Measurements from ENCODE around the gene LAMP5.

Gene LAMP5, protein sequence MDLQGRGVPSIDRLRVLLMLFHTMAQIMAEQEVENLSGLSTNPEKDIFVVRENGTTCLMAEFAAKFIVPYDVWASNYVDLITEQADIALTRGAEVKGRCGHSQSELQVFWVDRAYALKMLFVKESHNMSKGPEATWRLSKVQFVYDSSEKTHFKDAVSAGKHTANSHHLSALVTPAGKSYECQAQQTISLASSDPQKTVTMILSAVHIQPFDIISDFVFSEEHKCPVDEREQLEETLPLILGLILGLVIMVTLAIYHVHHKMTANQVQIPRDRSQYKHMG
- long read RNA-seq, donor 1, transcript LAMP5-201 (6 exons, 2,039 nt): major isoform, 6 of 6 reads
- long read RNA-seq, donor 1, partial matches to known transcripts: 0 of 6 reads
- long read RNA-seq, donor 1, other reads (novel, unspliced or antisense): 0 of 6 reads
- long read RNA-seq, donor 2, partial matches to known transcripts: 0 of 1 reads
- long read RNA-seq, donor 2, other reads (novel, unspliced or antisense): 0 of 1 reads
- long read RNA-seq, donor 3, partial matches to known transcripts: 0 of 2 reads
- long read RNA-seq, donor 3, other reads (novel, unspliced or antisense): 0 of 2 reads
- long read RNA-seq, donor 4: 0 reads
- long read RNA-seq, donor 5, partial matches to known transcripts: 0 of 2 reads
- long read RNA-seq, donor 5, other reads (novel, unspliced or antisense): 0 of 2 reads
- long read RNA-seq, donor 6, partial matches to known transcripts: 0 of 2 reads
- long read RNA-seq, donor 6, other reads (novel, unspliced or antisense): 0 of 2 reads
- long read RNA-seq, donor 7: 0 reads
- long read RNA-seq, donor 8, partial matches to known transcripts: 0 of 2 reads
- long read RNA-seq, donor 8, other reads (novel, unspliced or antisense): 0 of 2 reads

DNA sequence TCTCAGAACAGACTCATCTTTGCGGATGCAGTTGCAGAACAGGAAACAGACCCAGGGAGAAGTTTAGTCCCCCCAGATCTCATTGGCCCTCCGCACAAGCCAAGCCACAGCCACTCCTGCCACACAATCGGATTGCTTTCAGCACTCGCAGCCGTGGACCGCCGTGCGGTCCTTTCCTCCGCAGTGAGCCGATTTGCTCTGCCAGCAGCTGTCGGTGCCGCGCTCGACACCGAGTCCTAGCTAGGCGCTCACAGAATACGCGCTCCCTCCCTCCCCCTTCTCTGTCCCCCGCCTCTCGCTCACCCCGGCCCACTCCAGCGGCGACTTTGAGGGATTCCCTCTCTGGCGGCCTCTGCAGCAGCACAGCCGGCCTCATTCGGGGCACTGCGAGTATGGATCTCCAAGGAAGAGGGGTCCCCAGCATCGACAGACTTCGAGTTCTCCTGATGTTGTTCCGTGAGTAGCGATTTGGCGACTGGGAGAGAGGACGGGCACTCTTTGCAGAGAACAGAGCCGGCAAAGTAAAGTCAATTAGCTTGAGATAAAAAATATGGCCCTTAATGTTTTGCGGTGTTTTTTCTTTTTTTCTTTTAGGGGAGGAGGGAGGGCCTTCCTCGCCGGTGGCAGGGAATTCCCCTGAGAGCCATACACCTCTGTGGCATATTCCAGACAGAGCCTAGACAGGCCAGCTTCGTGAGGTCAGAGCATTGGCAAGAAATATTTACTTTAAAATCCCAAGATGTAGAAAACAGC is at the start of gene LAMP5:
Gene LAMP5 (plus strand): TSS at position 130 of the 753 bp plus-strand sequence. CDS start 263 bp downstream, at position 393.
- DNase-seq: peak; percentile 60

DNA sequence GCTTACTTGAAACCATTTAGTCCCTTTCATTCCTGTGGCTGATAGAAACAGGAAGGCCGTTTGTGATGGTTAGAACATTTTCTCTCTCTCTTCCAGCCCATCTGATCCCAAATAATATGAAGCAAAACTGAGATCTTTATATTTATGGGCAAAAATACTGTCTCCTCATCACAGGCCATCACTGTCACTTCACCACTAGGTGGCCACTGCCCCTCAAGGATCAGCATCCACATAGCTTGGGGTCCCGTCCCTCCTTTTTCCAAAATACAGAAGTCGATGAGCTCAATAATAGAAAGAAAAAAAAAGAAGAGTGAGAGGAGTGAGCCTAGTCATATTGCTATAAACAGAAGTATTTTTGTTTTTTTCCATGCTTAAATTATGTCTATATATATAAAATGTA is 46.4 kb upstream of the LAMP5 start:
- DNase-seq: no peak

DNA sequence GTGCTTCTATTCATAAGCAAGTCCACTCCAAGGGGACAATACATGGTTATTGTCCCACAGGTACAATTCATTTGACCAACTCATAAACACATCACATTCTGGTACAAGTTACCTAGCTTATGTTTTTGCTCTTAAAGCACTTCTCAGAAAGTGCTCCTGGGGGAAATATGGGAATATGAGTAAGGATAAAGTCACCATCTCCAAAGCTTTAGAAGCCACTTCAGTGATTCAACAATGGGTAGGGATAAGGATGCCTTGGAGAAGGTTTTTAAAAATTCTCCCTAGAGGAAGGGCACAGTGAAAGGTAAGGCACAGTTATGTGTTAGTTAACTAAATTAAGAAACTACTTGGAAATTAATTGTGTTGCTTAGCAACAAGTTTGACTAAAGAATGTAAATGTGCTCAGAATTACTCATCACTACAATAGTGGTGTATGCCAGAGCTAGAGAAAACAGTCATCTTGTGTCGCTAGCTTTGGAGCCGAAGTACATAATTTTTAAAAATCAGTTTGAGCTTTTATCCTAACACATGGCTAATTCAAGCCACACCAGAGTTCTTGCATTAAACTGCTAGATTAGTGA is 39.5 kb upstream of the LAMP5 start:
- no peak for DNase-seq

DNA sequence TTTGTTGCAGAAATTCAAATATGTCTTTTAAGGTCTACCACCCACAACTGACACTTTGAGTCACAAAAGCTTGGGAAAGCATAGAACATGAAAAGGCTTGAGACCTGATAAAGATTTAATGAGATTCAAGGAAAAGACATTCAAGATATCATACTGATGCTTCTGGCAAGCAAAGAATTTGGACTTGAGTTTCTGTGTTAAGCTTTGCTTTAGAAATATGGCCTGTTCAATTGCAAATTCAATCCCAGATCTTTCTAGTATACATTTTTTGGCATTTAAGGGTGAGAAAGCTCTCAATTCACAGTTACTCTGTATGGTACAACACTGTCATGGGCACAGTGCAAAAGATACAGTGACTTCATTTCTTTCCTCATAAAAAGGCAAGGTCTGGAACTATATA is 38.9 kb upstream of the LAMP5 start:
- no peak for DNase-seq

DNA sequence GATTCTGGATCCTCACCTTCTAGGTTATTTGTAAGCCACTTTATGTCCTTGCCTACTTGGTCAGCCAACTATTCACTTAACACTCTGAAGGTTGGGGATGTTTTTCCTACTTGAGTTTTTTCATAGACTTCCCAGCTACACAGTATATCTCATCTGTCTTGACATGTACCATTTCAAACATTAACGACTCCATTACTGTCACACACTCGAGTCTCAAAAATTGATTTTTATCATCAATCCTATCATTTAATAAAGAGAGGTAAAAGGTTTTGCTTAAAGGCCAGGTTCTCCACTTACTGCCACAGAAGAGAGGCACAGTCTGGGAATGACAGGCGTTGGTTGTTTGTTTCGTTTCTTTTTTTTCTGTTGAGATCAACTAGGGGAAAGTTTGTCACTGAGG is 38.2 kb upstream of the LAMP5 start:
- DNase-seq: no peak

DNA sequence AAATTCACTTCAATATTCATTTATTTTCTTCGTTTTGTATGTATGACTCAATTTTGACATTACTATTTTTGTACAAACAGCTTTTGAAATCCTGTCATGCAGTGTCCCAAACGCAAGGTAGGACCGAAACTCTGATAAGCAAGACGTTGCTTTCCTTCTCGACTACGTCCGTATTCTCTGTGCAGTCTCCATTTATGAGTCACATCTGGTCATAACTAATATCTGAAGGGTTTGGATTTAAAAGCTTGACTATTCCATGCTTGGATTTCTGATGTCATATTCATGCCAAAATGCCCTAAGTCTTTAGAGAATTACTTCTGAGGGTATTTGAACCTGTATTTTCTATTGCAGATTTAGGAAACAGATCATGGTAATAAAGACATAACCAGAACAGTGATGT is 37.8 kb upstream of the LAMP5 start:
- no peak for DNase-seq

DNA sequence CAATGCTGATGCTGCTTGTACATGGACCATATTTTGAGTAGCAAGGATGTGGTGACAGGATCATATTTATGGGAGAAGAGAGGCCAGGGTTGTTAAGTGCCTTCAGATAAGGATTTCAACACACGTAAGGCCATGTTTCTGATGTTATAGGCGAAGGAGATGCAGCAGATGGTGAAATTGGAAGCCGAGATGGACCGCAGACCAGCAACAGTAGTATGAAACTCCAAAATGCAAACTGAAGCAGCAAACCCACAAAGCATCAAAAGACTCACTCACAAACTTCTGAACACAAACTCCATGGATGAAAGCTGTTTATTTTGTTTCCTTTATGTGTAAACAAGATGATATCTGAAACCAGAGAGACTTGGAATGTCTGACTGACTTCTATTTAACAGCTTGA is 35.6 kb upstream of the LAMP5 start:
- no peak for DNase-seq

DNA sequence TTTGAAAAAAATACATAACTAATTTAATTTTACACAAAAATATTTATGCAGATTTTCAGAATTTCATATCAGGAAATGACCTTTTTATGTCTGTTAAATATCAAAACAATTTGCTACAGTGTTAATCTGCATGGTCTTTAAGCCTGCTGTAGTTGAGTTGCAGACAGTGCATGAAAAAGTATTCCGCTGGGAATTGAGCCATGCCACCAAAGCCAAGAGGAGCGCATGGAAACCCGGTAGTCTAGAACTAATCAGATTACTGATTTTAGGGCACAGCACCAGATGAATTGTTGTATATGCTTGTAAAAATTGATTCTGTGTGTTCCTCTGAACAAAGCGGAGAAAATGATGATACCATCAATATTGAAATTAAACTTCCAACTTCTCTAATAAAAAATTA is 34.3 kb upstream of the LAMP5 start:
- DNase-seq: no peak

DNA sequence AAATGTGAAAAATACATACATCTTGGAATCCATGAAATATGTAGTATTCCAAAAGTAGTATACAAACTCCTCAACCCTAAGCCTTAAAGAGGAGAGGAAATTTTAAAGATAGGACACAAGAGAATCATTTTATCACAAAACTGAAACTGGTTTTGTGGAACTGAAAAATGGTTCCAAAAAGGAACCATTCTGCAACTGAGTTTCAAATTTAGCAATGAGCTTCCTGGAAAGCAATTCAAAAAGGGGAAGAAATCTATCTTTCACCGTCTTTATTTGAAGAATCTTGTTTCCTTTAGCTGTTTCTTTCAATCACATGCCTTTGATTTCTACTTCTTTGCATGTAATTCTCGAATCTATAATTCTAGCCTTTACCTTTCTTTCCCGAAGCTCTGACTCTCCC is 32.2 kb upstream of the LAMP5 start:
- no peak for DNase-seq

DNA sequence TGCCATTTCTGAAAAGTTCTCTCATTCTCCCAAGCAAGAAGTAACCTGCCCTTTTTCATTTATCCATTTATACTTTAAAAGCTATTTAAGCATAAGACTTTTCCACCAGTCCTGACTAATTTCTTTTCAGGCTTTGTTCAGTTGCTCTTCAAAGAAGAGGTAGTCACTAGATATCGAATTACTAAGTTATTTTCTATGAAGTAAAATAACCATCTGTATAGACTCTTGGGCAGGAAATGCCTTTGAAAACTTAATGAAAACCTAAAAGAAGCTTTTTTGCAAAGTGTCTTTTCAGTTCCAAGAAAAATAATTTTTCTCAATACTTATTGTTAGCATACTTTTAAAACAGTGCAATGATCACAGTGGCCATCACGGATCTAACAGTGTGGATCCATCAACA is 31.3 kb upstream of the LAMP5 start:
- no peak for DNase-seq

DNA sequence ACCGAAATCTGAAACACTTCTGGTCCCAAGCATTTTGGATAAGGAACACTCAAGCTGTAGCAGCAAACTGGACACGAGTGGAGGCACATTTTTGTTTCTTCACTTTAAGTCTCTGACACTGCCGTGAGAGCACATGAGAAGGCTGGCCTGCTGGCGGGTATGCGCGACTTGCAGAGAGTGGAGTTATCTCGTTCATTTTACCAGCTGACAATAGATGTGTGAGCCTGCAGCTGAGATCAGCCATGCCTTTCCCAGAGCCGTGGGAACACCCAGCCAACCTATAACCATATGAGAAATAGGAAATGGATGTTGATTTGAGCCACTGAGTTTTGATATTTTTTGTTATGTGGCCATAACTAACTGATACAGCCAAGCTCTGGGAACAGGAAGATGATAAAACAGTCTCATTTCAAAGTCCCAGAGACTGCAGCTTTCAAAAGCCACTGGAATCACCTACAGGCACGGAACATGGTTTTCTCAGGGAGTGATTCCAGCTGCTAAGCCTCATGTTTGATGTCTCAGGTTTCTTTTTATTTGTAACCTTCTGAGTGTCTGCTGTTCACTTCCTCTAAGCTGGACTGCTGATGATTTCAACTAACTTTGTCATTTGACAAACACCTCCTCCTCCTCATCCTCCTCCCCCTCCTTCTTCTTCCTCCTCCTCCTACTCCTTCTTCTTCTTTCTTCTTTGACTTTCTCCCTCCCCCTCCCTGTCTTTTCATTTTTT is 28.6 kb upstream of the LAMP5 start:
- no peak for DNase-seq

DNA sequence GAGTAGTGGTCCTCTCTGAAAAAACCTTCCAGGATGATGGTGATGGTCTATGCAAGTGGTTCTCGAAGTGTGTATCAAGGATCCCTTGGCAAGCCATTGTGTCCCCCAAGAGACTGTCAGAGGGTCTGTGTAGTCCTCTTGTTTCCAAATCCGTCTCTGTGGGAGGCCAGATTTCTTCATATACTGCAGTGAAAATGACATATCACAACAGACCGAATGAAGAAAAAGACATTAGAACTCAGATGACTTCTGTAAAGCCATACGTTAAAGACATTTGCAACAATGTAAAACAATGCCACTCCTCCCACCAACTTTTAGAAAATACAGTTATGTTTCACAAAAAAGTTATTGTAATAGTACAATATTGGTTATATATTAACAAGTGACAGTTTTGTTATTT is 27.2 kb upstream of the LAMP5 start:
- no peak for DNase-seq

DNA sequence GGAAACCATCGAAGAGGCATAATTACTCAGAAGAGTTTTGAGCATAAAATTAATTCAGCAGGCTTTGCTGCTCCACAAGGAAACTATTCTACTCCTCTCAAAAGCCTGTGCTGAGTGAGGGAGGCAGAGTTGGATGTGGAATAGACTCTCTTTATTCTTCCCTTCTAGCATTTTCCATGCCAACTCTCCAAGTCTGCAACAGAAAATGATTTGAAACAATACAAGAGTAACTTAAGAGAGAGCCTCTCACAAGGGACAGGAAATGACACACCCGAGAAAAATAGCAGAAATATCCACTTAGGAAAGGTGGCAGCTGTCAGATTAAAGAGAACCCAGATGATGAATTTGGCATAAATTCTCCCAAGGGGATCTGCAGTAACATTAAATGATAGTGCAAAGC is 26.3 kb upstream of the LAMP5 start:
- DNase-seq: no peak

DNA sequence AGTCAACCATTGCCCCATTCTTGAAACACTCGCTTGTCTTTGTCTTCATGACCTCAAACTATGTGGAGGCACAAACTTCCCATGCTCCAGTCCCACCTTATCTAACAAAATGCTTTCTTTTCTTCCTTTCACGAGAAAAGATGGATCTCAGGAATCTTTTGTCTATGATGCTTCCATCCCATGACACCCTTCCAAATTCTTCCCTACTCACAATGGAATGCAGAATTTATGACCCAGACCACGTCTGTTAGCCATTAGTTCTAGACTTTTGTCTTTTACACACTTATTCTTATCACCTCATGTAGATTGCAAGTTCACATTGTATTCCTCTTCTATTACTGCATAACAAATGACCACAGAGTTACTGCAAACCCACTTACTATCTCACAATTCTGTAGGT is 24.2 kb upstream of the LAMP5 start:
- DNase-seq: no peak

DNA sequence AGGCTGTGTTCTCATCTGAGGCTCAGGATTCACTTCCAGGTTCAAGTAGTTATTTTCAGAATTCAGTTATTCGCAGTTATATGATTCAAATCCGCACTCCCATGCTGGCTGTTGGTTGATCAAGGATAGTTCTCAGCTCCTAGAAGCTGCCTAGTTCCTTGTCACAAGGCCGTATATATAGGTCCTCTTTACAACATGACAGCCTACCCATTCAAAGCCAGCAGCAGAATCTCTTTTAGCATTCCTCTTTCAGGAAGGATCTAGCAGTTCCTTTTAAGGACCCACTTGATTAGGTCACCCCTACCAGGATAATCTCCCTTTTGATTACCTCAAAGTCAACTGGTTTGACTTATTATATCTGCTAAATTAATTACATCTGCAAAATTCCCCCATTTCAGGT is 23.8 kb upstream of the LAMP5 start:
- no peak for DNase-seq

DNA sequence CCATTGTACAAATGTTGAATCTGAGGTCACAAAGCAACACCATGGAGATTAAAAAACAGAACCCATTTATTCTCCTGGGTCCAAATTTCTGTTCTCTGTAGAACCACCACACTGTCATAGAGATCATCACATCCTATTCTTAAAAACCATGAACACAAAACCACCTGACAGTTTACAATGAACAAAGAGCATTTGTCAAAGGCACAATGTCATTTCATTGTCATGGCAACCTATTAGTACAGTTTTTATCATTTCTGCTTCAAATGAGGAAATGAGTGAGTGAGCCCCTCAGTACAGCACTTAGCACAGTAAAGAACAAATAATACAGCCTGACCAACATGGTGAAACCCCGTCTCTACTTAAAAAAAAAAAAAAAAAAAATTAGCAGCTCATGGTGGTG is 23.1 kb upstream of the LAMP5 start:
- DNase-seq: no peak

DNA sequence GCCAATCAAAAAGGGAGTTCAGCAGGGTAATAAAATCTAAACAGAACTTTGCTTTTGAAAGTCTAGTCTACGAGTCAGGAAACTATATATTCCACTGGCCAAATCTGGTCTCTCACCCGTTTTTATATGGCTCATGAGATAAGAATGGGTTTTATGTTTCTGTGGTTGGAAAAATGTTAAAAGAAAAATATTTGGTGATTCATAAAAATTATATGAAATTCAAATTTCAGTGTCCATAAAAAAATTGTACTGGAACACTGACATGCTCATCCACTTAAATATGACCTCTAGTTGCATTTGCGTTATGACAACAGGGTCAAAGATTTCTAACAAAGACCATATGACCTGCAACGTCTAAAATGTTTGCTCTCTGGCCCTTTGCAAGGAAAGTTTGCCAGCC is 22.3 kb upstream of the LAMP5 start:
- DNase-seq: no peak

DNA sequence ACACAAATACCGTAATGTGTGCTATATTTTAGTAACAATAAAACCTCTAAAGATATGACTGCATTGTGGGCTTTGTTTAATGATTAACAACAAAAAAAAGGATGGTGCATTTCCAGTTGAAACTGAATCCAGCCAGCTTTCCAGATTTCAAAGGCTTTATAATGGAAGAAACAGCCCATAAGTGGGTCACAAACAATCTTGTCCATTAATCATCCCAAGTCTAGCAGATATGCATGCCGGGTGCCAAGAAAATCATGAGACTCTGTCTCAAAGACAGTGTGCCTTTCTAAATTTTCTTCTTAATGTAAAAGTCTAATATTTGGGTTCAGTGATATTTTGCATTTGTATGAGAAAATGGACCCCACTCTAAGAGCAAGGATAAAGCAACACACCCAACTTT is 20.6 kb upstream of the LAMP5 start:
- DNase-seq: no peak

DNA sequence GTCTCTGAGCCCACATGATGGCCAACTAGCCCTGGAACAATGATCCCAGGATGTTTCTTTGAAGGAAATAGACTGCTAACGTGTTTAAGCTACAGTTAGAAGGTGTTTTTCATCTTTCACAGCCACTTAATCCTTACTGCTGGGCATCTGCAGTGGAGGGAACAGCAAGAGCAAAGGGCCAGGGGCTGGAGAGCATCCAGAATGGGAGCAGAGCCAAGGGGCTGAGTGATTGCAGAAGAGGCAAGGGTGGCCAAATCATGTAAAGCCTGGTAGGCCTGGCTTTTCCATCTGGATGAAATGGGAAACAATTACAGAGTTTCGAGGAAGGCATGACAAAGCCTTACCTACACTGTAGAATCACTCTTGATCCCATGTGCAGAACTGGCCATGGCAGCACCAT is 18.7 kb upstream of the LAMP5 start:
- DNase-seq: no peak

DNA sequence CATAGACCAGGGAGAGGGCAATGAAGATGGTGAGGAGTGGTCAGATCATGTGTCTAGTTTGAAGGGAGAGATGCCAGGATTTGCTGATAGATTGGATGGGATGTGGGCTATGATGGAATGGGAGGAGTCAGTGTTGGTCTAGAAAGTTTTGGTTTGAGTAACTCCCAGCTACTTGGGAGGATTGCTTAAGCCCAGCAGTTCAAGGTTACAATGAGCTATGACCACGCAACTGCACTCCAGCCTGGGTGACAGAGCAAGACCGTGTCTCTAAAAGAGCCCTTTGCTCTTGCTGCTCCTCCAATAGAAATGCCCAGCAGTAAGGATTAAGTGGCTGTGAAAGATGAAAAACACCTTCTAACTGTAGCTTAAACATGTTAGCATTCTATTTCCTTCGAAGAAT is 18.2 kb upstream of the LAMP5 start:
- DNase-seq: no peak

DNA sequence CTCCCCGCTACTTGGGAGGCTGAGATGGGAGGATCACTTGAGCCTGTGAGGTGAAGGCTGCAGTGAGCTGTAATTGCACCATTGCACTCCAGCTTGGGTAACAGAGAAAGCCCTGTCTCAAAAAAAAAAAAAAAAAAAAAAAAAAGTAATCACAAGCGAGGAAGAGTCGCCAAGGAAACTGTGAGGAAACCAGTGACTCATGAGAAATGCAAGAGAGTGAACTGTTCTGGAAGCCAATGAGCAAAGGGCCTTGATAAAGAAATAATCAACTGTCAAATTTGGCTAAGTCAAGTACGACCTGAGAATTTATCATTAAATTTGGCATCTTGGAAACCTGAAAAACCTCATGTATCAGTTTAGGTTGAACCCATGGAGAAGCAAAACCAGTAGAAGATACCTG is 16.1 kb upstream of the LAMP5 start:
- no peak for DNase-seq
